Epithelial cell of esophagus (primary cell): ENCODE data around the gene RTKN2.
A peak's percentile ranks its signal among the peaks of the same experiment; 100 is the strongest.

Experiments
- DNase-seq: peaks from one replicate; pipeline ENCODE4 v3.0.0; 2010; ENCODE audit warnings: low read depth
- H3K4me3 ChIP-seq: 2 replicates; pipeline ENCODE4 v1.5.1; 2011; ENCODE audit warnings: mild to moderate bottlenecking, low read length, control low read depth
- TF ChIP-seq, protein P1 (sequence below): IDR thresholded peaks from 2 replicates; pipeline ENCODE4 v1.5.1; 2011; ENCODE audit warnings: low read depth, mild to moderate bottlenecking, low read length, control low read depth, inconsistent platforms; ENCODE audit not compliant: insufficient read depth; ENCODE audit errors: missing control alignments

RTKN2 gene

DNA sequence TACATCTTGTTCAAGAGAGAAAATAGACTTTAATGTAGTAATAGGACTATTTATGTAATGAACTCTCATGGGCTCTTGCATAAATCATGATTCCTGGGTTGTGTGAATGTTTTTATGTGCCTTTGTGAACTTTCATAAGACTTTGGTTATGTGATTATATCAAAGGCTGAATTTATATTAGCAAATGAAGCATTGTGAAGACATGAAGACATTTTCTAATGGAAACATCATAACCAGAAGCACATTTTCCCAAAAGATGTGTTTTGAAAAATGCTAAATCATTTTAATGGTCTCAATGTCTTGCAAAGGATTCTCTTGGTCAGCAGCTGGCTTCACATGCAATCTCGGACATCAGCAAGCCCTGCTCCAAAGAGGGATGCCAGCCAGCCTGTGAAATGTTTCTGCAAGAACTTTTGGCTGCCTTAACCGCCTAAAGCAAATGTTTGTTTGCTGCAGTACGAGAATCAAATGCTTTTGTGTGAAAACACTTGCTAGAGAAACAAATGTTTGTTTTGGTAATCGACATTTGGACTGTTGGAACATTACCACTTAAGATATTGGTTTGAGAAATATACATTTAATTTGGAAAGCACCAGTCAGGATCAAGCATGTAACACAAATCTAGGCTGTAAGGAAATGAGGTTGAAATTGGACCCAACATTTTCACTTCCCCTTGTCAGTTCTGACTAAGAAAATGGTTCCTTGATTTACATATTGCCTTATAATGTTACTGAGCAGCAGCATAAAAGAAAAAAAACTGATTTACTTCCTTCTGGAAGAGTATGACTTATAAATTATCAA lies 102.1 kb downstream of the RTKN2 start:
- no peak overlapping the region for H3K4me3 ChIP-seq
- TF ChIP-seq, protein P1, sequence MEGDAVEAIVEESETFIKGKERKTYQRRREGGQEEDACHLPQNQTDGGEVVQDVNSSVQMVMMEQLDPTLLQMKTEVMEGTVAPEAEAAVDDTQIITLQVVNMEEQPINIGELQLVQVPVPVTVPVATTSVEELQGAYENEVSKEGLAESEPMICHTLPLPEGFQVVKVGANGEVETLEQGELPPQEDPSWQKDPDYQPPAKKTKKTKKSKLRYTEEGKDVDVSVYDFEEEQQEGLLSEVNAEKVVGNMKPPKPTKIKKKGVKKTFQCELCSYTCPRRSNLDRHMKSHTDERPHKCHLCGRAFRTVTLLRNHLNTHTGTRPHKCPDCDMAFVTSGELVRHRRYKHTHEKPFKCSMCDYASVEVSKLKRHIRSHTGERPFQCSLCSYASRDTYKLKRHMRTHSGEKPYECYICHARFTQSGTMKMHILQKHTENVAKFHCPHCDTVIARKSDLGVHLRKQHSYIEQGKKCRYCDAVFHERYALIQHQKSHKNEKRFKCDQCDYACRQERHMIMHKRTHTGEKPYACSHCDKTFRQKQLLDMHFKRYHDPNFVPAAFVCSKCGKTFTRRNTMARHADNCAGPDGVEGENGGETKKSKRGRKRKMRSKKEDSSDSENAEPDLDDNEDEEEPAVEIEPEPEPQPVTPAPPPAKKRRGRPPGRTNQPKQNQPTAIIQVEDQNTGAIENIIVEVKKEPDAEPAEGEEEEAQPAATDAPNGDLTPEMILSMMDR, result no peak
- no peak for DNase-seq

DNA sequence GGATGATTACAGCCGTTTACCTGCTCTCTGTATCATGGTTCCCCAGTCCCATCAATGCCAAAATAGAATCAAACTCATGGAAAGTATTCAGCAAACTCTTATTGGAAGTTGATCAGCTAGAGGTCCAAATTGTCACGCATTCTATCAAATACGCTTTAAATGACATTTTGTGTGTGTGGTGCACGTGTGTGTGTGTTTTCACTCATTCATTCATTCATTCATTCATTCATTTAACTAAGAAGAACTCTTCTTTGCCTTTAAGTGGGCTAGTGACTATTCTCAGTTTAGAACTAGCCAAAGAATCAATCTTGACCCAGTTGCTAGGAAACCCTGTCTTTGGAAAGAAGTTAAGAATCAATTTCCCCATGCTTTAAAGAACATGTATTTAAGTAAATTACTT lies 102.8 kb downstream of the RTKN2 start:
- H3K4me3 ChIP-seq, result no peak overlapping the region
- no peak for DNase-seq
- TF ChIP-seq, protein P1, result no peak

DNA sequence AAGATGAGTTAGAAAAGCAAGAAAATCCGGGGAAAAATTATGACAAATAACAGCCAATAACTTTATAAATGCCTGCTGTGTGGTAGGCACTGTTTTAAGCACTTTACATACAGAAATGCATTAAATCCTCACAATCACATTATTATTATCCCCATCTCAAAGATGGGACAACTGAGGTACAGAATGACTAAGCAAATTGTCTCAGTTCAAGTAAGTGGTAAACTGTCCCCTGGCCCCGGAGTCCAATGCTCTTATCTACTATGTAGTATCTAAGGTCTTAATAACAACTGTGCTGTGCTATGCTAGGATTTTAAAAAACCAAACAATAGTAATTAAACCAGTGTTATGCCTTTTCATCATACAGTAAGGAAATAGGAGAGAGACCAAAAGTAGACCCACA lies 105.6 kb downstream of the RTKN2 start:
- no peak for DNase-seq
- TF ChIP-seq, protein P1, result no peak
- no peak overlapping the region for H3K4me3 ChIP-seq

DNA sequence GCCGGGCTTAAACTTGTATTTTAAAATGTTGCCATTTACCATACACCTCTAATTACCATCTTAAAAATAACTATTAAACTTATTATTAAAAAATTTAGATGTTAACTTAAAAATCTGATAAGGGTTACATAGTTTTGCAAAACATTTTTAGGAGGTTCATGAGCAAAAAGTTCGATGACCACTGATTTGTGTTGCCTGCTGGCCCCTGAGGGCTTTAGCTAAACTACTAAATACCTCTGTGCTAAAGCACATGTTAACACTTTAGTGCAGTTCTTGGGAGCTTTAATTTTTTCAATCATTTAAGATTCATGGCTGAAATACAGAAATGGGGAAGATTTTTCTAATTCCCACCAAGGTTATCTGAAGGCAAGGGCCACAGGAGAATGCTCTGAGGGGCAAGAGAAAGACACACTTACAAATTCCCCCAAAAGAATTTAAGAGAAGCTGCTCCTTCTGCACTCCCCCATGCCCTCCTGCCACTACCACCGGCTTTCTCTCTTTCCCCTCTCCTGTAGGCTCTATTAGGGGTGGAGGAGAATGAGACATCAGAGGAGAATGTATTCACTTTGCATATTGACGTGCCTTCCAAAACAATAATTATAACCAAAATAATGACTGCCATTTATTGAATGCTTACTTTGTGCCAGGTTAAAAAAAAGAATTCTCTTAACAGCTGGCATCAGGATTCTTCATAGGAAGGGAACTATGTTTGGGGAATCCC lies 106.2 kb downstream of the RTKN2 start:
- TF ChIP-seq, protein P1, result no peak
- no peak overlapping the region for H3K4me3 ChIP-seq
- no peak for DNase-seq

DNA sequence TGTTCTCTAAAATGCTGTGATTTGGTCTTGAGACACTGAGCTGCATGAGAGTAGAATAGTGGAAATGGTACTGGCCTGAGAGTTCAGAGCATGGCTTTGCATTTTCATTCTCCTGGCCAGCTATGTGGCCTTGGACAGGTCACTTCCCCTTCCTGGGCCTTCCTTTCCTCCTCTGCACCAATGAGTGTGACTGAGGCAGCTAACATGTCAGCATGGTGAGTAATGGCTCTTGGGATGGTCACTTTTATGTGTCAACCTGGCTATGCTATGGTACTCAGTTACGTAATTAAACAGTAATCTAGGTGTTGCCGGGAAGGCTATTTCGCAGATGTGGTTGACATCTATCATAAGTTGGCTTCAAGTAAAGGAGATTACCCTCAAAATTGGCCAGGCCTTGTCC lies 109.3 kb downstream of the RTKN2 start:
- TF ChIP-seq, protein P1, result no peak
- peak; percentile 40 for DNase-seq
- no peak overlapping the region for H3K4me3 ChIP-seq

DNA sequence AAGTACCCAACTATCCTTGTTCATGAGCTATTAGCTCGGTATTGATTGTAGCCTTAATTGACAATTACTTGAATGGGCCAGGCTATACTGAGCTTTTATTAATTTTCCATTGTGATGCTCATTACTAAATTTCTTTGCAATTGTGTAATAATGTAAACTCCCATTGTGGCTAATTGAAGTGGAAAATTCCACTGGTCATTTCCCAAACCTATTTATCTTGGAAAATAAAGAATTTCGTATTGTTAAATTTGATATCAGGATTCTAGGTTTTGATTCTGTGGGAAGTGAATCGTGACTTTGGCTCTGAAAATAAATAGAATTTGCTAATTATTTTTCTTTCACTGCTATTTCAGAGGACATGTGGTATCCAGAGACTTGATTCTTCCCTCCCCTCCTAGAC lies 111.0 kb downstream of the RTKN2 start:
- TF ChIP-seq, protein P1, result no peak
- no peak for DNase-seq
- no peak overlapping the region for H3K4me3 ChIP-seq

DNA sequence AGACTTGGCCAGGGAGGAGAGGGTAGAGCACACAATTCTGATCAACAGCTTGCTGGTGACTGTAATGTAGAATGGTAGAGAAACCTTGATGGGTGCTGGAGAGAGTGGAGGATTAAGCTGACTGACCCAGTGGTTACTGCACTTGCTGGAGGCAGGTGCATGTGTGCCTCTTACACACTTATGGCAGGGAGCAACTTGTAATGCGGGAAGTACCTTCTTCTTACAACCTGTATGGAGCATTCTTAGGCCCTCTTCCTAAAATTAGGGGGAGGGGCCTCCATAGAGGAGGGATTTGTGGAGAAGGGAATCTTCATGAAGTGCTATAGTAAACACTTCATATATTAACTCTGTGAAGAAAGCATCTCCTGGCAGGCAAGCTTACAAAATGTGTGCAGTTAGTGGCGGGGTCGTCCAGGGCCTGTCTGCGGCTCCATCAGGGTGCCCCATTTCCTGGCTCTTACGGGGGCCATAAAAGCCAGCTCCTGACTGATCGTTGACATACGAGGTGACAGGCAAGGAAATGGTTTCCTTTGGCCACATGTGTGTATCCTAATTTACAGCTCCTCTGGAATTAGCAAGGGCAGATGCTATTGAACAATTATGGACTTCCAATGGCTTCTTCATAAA lies 113.5 kb downstream of the RTKN2 start:
- TF ChIP-seq, protein P1, result no peak
- no peak overlapping the region for H3K4me3 ChIP-seq
- DNase-seq, result no peak
